Measurements from ENCODE around the gene FBXW11. TPM values are rescaled to one million over a fixed set of nuclear protein-coding genes. Genes with fewer than 3 reads are reported as not detected.

Gene FBXW11
- total and polyA plus RNA-seq, 2 of the 8 experiments (the other 6 are each of a cell fraction or from before 2014, with no cell fraction given), result 45.0 to 75.6 TPM

DNA sequence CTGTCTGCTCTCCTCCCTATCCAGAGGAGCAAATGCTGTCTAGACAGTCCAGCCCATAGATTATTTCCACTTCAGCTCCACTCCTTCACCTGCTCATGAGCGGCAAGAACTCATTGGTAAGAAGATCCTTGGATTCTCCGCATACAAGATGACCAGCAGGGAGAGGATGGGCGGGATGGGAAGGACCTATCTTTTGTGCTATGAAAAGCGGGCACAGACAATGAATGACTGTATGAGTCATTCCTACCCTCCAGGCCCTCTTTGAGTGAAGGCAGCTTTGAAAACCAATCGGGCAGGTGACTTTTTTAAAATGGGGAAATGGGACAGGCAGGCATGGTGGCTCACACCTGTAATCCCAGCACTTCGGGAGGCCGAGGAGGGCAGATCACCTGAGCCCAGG, 171.4 kb downstream of the FBXW11 start:
- no peak overlapping the region for H3K9ac ChIP-seq (replicated peaks in 1 of 4; ENCODE audit: extremely low read depth in 1 of 4, low read depth in 3 of 4, low read length in 3 of 4)
- H3K4ac ChIP-seq (replicated peaks; ENCODE audit: insufficient read length, low read depth, low read length), result no peak overlapping the region
- H3K23ac ChIP-seq (ENCODE audit: insufficient read length), result no peak overlapping the region
- no peak overlapping the region for H3K56ac ChIP-seq (replicated peaks; ENCODE audit: insufficient read length, low read depth, low read length)
- H2BK20ac ChIP-seq (ENCODE audit: low read length), result no peak overlapping the region
- FAIRE-seq (no peak), DNase-seq (ENCODE audit: low read depth in 1 of 2, low spot score in 2 of 2) (no peak)
- no peak overlapping the region for H3K27ac ChIP-seq (ENCODE audit: low read depth, low read length)
- H2AFZ ChIP-seq (ENCODE audit: low read length), result no peak overlapping the region
- no peaks in the 10 kb centered on the region for H3K4me1 ChIP-seq (replicated peaks in 1 of 4; ENCODE audit: control insufficient read depth in 3 of 4, insufficient read depth in 4 of 4, low read length in 3 of 4)
- no peak overlapping the region for H4K5ac ChIP-seq (ENCODE audit: insufficient read length, low read depth, low read length)
- no peak overlapping the region for H3K4me2 ChIP-seq (ENCODE audit: insufficient read depth in 1 of 2, low read depth in 2 of 2, low read length in 2 of 2)
- no peaks in the 10 kb centered on the region; the same call in 1 of the 2 replicates for H3K79me1 ChIP-seq (ENCODE audit: low read depth, low read length)
- no peak overlapping the region for H3K18ac ChIP-seq (ENCODE audit: extremely low read depth, low read length)
- no peaks in the 10 kb centered on the region for H3K79me2 ChIP-seq (ENCODE audit: control insufficient read depth in 1 of 2, insufficient read depth in 2 of 2, low read length in 2 of 2)
- H3K23me2 ChIP-seq (ENCODE audit: low read depth, low read length), result no peaks in the 10 kb centered on the region
- H2BK12ac ChIP-seq (ENCODE audit: low read depth, low read length), result no peak overlapping the region
- H2BK15ac ChIP-seq (ENCODE audit: low read length), result no peak overlapping the region
- H2AK5ac ChIP-seq (ENCODE audit: low read depth, low read length), result no peak overlapping the region
- peaks cover 0 to 6% of the 10 kb centered on the region in 2 experiments; a peak in 1 of 4 replicates for H3K9me3 ChIP-seq (ENCODE audit: insufficient read depth in 2 of 2, low read depth in 1 of 2, low read length in 1 of 2)
- H3K27me3 ChIP-seq (replicated peaks in 1 of 4; ENCODE audit: control insufficient read depth in 3 of 4, extremely low read depth in 1 of 4, insufficient read depth in 3 of 4, low read length in 3 of 4), result no peaks in the 10 kb centered on the region
- CTCF ChIA-PET (ENCODE audit: partially characterized antibody), result interaction anchor here (0.6 to 2.3 kb wide), 7 partner anchors 9 to 353 kb away, joined by 3 to 6 read pairs (median 3); no protein-coding TSS in a partner anchor
- H4K91ac ChIP-seq (replicated peaks; ENCODE audit: insufficient read length, low read length), result no peak overlapping the region
- no peak overlapping the region for H2BK5ac ChIP-seq (ENCODE audit: low read depth, low read length)
- H4K8ac ChIP-seq (ENCODE audit: extremely low read depth, insufficient read depth, low read length), result no peak overlapping the region
- POLR2A ChIA-PET (ENCODE audit: partially characterized antibody), result no interaction called here
- no peak overlapping the region for H3K4me3 ChIP-seq (ENCODE audit: extremely low read depth in 1 of 4, insufficient read depth in 2 of 4, low read depth in 3 of 4, low read length in 4 of 4)
- no peaks in the 10 kb centered on the region for H4K20me1 ChIP-seq (replicated peaks in 1 of 2; ENCODE audit: control insufficient read depth in 1 of 2, insufficient read depth in 2 of 2, low read length in 2 of 2)
- H3K36me3 ChIP-seq (ENCODE audit: control insufficient read depth in 2 of 4, insufficient read depth in 4 of 4, low read length in 3 of 4), result no peaks in the 10 kb centered on the region
- TF ChIP-seq, protein P1, sequence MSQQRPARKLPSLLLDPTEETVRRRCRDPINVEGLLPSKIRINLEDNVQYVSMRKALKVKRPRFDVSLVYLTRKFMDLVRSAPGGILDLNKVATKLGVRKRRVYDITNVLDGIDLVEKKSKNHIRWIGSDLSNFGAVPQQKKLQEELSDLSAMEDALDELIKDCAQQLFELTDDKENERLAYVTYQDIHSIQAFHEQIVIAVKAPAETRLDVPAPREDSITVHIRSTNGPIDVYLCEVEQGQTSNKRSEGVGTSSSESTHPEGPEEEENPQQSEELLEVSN (IDR thresholded peaks at IDR 0.05), result no peak
- 0 out of 2 replicates have a peak, but pooled peaks have one; percentile 26 for TF ChIP-seq JUND (IDR thresholded peaks at IDR 0.05; ENCODE audit: low read length)
- H2BK120ac ChIP-seq (replicated peaks; ENCODE audit: low read depth, low read length), result no peak overlapping the region
- 71% methylated on average over 7 of the region's 7 CpGs; no CpG with 5 or more reads in 1 of the 2 experiments for WGBS, 2 experiments (ENCODE audit: extremely low coverage in 1 of 2, insufficient coverage in 1 of 2, insufficient read length in 1 of 2, insufficient replicate concordance in 2 of 2, low coverage in 1 of 2, low lambda C conversion rate in 2 of 2, missing lambda C conversion rate in 1 of 2)
- no peak overlapping the region for H3K14ac ChIP-seq (ENCODE audit: insufficient read length)

All from H1 (cell line).